ENCODE results near the gene PLCB1. TPM values are rescaled to one million over a fixed set of nuclear protein-coding genes. Genes with fewer than 3 reads are reported as not detected.

The PLCB1 gene
- total RNA-seq, 1 donor = 35.4 TPM

DNA sequence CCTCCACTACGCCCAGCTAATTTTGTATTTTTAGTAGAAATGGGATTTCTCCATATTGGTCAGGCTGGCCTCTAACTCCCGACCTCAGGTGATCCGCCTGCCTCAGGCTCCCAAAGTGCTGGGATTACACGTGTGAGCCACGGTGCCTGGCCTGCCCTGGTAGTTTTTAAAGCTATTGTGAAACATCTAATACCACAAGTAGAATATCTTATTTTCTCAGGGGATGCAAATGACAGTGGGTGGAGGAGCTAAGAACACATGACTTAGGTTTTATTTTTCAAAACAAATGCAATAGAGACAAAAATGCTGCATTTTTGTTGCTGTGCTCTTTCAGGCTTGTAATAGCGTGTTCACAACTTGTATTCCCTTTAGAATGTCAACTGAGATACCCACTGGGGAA, 671.9 kb downstream of the PLCB1 start:
- TF ChIP-seq, protein P1, sequence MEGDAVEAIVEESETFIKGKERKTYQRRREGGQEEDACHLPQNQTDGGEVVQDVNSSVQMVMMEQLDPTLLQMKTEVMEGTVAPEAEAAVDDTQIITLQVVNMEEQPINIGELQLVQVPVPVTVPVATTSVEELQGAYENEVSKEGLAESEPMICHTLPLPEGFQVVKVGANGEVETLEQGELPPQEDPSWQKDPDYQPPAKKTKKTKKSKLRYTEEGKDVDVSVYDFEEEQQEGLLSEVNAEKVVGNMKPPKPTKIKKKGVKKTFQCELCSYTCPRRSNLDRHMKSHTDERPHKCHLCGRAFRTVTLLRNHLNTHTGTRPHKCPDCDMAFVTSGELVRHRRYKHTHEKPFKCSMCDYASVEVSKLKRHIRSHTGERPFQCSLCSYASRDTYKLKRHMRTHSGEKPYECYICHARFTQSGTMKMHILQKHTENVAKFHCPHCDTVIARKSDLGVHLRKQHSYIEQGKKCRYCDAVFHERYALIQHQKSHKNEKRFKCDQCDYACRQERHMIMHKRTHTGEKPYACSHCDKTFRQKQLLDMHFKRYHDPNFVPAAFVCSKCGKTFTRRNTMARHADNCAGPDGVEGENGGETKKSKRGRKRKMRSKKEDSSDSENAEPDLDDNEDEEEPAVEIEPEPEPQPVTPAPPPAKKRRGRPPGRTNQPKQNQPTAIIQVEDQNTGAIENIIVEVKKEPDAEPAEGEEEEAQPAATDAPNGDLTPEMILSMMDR (IDR thresholded peaks at IDR 0.05; ENCODE audit: insufficient read depth, low read depth, low read length) = no peak
- DNase-seq (ENCODE audit: low read depth) = no peak
- no peak overlapping the region for H3K4me3 ChIP-seq (ENCODE audit: low read depth, low read length)

DNA sequence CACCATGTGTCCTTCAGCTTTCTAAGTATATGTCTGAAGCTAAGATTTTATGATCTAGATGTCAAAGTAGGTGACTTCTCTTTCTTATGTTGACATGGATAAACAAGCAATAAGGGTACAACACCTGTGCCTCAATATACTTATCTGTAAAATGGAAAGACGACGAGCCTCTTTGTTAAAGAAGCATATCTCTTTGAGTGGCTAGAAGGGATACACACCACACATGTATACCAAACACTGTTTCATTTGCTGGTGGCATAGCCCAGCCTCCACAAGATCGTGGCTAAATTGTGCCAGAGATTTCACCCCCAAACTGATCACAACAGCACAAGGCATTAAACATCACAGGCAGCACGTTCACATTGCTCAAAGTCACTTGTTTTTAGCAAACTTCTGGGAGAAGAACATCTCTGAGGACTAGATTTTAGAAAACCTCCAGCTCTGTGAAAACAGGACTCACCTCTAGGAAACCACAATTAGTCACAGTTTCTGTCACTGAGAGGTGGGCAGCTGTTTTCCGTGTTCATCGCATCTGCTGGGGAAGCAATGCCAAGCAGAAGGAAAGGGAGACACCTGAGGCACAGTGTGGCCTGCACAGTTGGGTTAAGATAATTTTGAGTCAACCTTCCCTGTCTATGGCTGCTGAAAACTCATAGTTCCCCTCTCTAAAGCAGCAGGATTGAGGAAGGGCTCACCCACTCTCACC, 673.8 kb downstream of the PLCB1 start:
- DNase-seq (ENCODE audit: low read depth) = no peak
- TF ChIP-seq, protein P1 (IDR thresholded peaks at IDR 0.05; ENCODE audit: insufficient read depth, low read depth, low read length) = no peak
- no peak overlapping the region for H3K4me3 ChIP-seq (ENCODE audit: low read depth, low read length)

DNA sequence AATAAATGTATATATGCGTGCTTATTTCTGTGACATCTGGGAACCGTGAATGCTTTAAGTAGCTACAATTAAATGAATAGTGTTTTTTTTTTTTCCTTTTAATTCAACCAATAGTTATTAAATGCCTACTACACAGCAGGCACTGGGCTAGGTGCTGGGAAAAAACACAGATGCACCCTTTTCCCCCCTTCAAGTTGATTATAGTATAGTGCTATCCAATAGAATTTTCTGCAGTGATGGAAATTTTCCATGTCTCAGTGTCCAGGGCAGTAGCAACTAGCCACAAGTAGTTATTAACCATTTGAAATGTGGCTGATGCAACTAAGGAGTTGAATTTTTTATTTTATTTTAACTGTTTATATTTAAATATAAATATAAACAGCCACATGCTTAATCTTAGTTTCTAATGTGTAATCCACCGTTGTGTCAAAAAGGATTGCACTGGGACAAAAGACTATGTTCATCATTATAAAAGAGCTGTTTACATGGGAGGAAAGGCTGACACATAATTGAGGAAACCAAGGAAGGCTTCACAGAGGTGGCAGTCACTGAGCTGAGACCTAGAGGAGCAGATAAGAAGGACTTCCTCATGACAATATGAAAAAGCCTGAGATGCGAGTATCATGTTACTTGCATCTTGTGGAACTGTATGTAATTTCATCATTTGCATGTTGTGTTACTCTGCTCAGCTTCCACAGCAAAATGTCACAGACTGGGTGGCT, 675.6 kb downstream of the PLCB1 start:
- no peak for DNase-seq (ENCODE audit: low read depth)
- H3K4me3 ChIP-seq (ENCODE audit: low read depth, low read length) = no peak overlapping the region
- TF ChIP-seq, protein P1 (IDR thresholded peaks at IDR 0.05; ENCODE audit: insufficient read depth, low read depth, low read length) = no peak

DNA sequence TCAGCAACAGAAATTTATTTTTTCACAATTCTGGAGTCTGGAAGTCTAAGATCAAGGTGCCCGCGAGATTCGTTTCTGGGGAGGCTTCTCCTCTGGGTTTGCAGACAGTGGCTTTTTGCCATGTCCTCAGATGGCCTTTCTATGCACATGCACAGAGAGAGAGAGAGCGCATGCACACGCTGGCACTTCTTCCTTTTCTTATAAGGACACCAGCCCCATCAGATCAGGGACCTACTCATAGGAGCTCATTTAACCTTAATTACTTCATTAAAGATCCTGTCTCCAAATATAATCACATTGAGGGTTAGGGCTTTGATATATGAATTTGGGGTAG, 676.1 kb downstream of the PLCB1 start:
- TF ChIP-seq, protein P1 (IDR thresholded peaks at IDR 0.05; ENCODE audit: insufficient read depth, low read depth, low read length) = no peak
- no peak for DNase-seq (ENCODE audit: low read depth)
- H3K4me3 ChIP-seq (ENCODE audit: low read depth, low read length) = no peak overlapping the region

DNA sequence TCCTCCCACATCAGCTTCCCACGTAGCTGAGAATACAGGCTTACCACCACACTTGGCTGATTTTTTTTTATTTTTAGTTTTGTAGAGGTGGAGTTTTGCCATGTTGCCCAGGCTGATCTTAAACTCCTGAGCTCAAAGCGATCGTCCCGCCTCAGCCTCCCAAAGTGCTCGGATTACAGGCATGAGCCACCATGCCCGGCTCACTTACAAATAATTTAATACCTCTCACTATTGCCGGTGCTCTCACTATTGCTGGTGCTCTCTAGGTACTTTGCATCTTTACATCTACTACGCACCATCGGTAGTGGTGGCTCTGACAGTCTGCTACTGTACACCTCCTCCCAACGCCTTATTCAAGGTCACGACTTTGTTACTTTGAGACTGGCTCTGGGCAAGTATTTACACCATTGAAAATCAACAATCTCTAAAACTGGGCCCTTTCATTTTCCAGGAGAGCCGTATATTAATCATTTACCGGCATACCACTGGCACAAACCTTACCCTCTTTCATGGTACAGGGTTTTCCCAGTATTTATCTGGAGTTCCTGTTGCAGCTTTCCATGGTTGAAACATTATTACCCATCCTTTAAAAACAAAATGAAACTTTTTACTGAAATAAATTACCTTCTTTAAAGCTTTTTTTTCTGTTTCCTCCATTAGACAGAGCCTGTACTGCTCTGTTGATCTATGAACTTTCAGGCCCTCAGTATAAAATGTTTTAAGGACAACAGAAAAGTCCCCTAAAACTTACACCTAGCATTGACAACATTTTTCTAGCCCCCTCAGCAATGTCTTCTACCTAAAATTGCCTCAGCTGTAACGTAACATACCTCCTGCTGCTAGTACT, 677.3 kb downstream of the PLCB1 start:
- H3K4me3 ChIP-seq (ENCODE audit: low read depth, low read length) = no peak overlapping the region
- no peak for DNase-seq (ENCODE audit: low read depth)
- TF ChIP-seq, protein P1 (IDR thresholded peaks at IDR 0.05; ENCODE audit: insufficient read depth, low read depth, low read length) = no peak

DNA sequence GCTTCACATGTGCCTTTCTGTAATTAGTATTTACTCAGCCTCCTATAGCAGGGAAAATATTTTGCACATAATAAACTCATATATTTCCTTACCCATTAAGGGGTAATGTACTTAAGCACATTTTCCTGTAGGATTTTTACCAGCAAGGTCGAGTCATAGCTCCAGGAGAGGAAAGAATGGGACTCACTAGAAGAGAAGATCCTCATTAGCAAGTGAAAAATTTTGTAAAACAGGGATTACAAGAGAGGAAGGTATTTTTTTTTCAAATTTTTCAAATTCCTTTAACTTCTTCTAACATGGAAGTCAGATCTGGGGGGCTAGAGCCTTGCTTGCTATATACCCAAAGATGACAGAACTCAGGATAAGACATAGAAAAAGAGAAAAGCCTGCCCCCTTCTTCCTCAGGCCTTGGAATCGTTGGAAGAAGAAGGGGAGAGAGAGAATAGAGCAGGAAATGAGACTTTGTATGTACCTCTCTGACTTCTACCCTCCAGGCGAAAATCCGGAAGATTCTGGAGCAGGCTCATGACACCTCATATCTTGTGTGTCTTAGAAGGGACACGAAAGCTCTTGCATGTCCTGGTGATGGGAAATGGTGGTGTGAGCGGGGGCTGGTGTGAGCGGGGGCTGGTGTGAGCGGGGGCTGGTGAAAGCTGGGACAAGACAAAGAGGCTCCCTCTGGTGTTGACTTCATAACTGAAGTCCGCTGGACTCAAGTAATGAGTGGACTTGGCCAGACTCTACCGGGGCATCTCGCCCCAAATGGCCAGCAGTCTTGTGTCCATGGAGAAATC, 679.9 kb downstream of the PLCB1 start:
- TF ChIP-seq, protein P1 (IDR thresholded peaks at IDR 0.05; ENCODE audit: insufficient read depth, low read depth, low read length) = no peak
- H3K4me3 ChIP-seq (ENCODE audit: low read depth, low read length) = no peak overlapping the region
- DNase-seq (ENCODE audit: low read depth) = no peak

Measured in fibroblast of villous mesenchyme (primary cell).